ENCODE results near the gene DOCK8. TPM values are rescaled to one million over a fixed set of nuclear protein-coding genes. Genes with fewer than 3 reads are reported as not detected.

DOCK8 gene
- total and polyA plus RNA-seq, 10 of the 15 experiments (the other 5 are each of a cell fraction or from before 2014, with no cell fraction given), result 35.4 to 100 (median 44.7) TPM

GRCh38 chr9:486156-486555, 271.5 kb downstream of the DOCK8 start:
- BruUV-seq (replicated peaks), result no TSS peak
- POLR2A ChIA-PET, result no interaction called here
- no peaks in the 10 kb centered on the region for H3K4me1 ChIP-seq (ENCODE audit: control insufficient read depth, insufficient read depth, low read length)
- no peaks in the 10 kb centered on the region for H3K79me2 ChIP-seq (ENCODE audit: control insufficient read depth, insufficient read depth, low read length)
- no peaks in the 10 kb centered on the region for H3K27me3 ChIP-seq (replicated peaks in 1 of 2; ENCODE audit: control insufficient read depth in 2 of 2, insufficient read depth in 2 of 2, low read length in 1 of 2)
- H3K4me3 ChIP-seq, result no peak overlapping the region
- H4K20me1 ChIP-seq (ENCODE audit: control insufficient read depth, insufficient read depth), result no peaks in the 10 kb centered on the region
- ATAC-seq, result no peak
- 62% methylated on average over 4 of the region's 4 CpGs for WGBS (ENCODE audit: insufficient coverage, insufficient replicate concordance, low lambda C conversion rate, missing lambda C conversion rate)
- TF ChIP-seq GABPA (IDR thresholded peaks at IDR 0.05; ENCODE audit: low read depth) (no peak), EGR1 (IDR thresholded peaks at IDR 0.05; ENCODE audit: borderline replicate concordance in 1 of 2, low read depth in 2 of 2, low read length in 2 of 2) (no peak), ESRRA (IDR thresholded peaks at IDR 0.05; ENCODE audit: low read length) (no peak), CBFB (IDR thresholded peaks at IDR 0.05; ENCODE audit: low read depth) (no peak), SUPT20H (IDR thresholded peaks at IDR 0.05; ENCODE audit: borderline replicate concordance, control insufficient read depth, low read depth, low read length) (no peak), ATF7 (IDR thresholded peaks at IDR 0.05; ENCODE audit: low read depth) (no peak), RCOR1 (conservative IDR thresholded peaks at IDR 0.05; ENCODE audit: low read depth, low read length) (no peak), NFYA (IDR thresholded peaks at IDR 0.05; ENCODE audit: borderline replicate concordance, low read depth, low read length) (no peak), CREM (IDR thresholded peaks at IDR 0.05; ENCODE audit: low read depth) (no peak), SRF (IDR thresholded peaks at IDR 0.05; ENCODE audit: low read depth in 2 of 2, low read length in 2 of 2) (no peak), SMAD5 (IDR thresholded peaks at IDR 0.05; ENCODE audit: low read depth) (no peak), RELA (IDR thresholded peaks at IDR 0.05; ENCODE audit: borderline replicate concordance, partially characterized antibody) (no peak), ZZZ3 (IDR thresholded peaks at IDR 0.05; ENCODE audit: control insufficient read depth, insufficient read length, low read depth) (no peak), FOS (IDR thresholded peaks at IDR 0.05; ENCODE audit: borderline replicate concordance, extremely low read depth, insufficient read length) (no peak), ZNF384 (IDR thresholded peaks at IDR 0.05; ENCODE audit: borderline replicate concordance, low read depth, low read length) (no peak), STAT1 (conservative IDR thresholded peaks at IDR 0.05) (no peak)
- TF ChIP-seq, protein P1, sequence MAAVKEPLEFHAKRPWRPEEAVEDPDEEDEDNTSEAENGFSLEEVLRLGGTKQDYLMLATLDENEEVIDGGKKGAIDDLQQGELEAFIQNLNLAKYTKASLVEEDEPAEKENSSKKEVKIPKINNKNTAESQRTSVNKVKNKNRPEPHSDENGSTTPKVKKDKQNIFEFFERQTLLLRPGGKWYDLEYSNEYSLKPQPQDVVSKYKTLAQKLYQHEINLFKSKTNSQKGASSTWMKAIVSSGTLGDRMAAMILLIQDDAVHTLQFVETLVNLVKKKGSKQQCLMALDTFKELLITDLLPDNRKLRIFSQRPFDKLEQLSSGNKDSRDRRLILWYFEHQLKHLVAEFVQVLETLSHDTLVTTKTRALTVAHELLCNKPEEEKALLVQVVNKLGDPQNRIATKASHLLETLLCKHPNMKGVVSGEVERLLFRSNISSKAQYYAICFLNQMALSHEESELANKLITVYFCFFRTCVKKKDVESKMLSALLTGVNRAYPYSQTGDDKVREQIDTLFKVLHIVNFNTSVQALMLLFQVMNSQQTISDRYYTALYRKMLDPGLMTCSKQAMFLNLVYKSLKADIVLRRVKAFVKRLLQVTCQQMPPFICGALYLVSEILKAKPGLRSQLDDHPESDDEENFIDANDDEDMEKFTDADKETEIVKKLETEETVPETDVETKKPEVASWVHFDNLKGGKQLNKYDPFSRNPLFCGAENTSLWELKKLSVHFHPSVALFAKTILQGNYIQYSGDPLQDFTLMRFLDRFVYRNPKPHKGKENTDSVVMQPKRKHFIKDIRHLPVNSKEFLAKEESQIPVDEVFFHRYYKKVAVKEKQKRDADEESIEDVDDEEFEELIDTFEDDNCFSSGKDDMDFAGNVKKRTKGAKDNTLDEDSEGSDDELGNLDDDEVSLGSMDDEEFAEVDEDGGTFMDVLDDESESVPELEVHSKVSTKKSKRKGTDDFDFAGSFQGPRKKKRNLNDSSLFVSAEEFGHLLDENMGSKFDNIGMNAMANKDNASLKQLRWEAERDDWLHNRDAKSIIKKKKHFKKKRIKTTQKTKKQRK (IDR thresholded peaks at IDR 0.05; ENCODE audit: low read depth, low read length), result no peak
- TF ChIP-seq, protein P2, sequence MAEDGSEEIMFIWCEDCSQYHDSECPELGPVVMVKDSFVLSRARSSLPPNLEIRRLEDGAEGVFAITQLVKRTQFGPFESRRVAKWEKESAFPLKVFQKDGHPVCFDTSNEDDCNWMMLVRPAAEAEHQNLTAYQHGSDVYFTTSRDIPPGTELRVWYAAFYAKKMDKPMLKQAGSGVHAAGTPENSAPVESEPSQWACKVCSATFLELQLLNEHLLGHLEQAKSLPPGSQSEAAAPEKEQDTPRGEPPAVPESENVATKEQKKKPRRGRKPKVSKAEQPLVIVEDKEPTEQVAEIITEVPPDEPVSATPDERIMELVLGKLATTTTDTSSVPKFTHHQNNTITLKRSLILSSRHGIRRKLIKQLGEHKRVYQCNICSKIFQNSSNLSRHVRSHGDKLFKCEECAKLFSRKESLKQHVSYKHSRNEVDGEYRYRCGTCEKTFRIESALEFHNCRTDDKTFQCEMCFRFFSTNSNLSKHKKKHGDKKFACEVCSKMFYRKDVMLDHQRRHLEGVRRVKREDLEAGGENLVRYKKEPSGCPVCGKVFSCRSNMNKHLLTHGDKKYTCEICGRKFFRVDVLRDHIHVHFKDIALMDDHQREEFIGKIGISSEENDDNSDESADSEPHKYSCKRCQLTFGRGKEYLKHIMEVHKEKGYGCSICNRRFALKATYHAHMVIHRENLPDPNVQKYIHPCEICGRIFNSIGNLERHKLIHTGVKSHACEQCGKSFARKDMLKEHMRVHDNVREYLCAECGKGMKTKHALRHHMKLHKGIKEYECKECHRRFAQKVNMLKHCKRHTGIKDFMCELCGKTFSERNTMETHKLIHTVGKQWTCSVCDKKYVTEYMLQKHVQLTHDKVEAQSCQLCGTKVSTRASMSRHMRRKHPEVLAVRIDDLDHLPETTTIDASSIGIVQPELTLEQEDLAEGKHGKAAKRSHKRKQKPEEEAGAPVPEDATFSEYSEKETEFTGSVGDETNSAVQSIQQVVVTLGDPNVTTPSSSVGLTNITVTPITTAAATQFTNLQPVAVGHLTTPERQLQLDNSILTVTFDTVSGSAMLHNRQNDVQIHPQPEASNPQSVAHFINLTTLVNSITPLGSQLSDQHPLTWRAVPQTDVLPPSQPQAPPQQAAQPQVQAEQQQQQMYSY (CRISPR knock-in tag; IDR thresholded peaks at IDR 0.05), result no peak
- no peak for FAIRE-seq
- H3K4me2 ChIP-seq (ENCODE audit: control insufficient read depth, insufficient read depth), result no peak overlapping the region
- intact Hi-C loops (cut with micrococcal nuclease; ENCODE audit: unreplicated experiment), result no loop called here
- DNase-seq (ENCODE audit: low read depth, low spot score), result no peak
- no peak overlapping the region for H2AFZ ChIP-seq (ENCODE audit: control insufficient read depth, low read depth, low read length)
- no peak overlapping the region for H3K9ac ChIP-seq (ENCODE audit: control insufficient read depth, insufficient read depth, low read length)
- in situ Hi-C loops (cut with MboI), result no loop called here
- SMC1A ChIA-PET (ENCODE audit: uncharacterized antibody, unreplicated experiment), result no interaction called here
- H3K27ac ChIP-seq (ENCODE audit: control insufficient read depth, insufficient read depth), result no peak overlapping the region
- no peaks in the 10 kb centered on the region for H3K9me3 ChIP-seq (replicated peaks; ENCODE audit: control insufficient read depth, insufficient read depth, low read length)
- H3K36me3 ChIP-seq (ENCODE audit: control insufficient read depth in 2 of 2, insufficient read depth in 2 of 2, low read length in 1 of 2), result no peaks in the 10 kb centered on the region
- CTCF ChIA-PET, result no interaction called here
- RAD21 ChIA-PET (ENCODE audit: unreplicated experiment), result no interaction called here

Measured in GM12878 (cell line).